ENCODE measurements around the gene ANKRD29. TPM values are rescaled to one million over a fixed set of nuclear protein-coding genes. Genes with fewer than 3 reads are reported as not detected.
A peak's percentile ranks its signal among the peaks of the same experiment; 100 is the strongest.

ANKRD29 gene

DNA sequence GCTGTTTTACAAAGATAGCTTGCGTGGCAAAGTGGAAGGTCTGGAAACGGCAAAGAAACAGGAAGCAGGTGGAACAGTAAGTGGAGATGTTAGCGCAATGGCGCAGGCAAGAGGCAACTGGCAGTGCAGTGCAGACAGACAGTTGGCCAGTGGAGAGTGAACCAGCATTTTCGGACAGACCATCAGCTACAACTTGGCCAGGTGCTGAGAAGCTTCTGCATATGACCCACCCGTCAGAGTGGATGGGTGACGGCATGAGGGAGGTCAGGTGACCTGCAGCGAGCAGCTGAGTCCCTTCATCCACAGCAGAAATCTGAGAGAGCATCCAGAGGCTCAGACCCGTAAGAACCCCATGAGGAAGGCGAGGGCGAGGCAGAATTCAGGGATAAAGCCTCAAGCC, 110.2 kb downstream of the ANKRD29 start:
- no peak overlapping the region for H2BK15ac ChIP-seq (ENCODE audit: low read length)
- no peaks in the 10 kb centered on the region for H3K79me1 ChIP-seq (ENCODE audit: low read depth, low read length)
- WGBS, 2 donors (ENCODE audit: extremely low coverage in 2 of 2, insufficient read length in 2 of 2, insufficient replicate concordance in 1 of 2), result no CpG with 5 or more reads among the region's 11 CpGs
- no peak overlapping the region for H2BK120ac ChIP-seq (ENCODE audit: low read depth, low read length)
- no peak overlapping the region for H2BK12ac ChIP-seq (ENCODE audit: low read length)
- H3K27me3 ChIP-seq (ENCODE audit: control insufficient read depth in 3 of 3, insufficient read depth in 3 of 3, low read depth in 1 of 3, low read length in 3 of 3), result no peaks in the 10 kb centered on the region
- no peak overlapping the region for H3K14ac ChIP-seq (ENCODE audit: low read length)
- H3K4me2 ChIP-seq (ENCODE audit: insufficient read depth, low read length, poor library complexity, severe bottlenecking), result no peak overlapping the region
- H3K23ac ChIP-seq (ENCODE audit: low read depth, low read length, poor library complexity), result no peak overlapping the region
- H3K9ac ChIP-seq (ENCODE audit: low read depth, low read length, poor library complexity), result no peak overlapping the region
- no peak for DNase-seq (ENCODE audit: low spot score)
- no peak overlapping the region for H3K18ac ChIP-seq (ENCODE audit: low read length)
- no peaks in the 10 kb centered on the region for H3K4me1 ChIP-seq (ENCODE audit: control insufficient read depth in 2 of 2, insufficient read depth in 1 of 2, low read depth in 1 of 2, low read length in 2 of 2)
- no peak overlapping the region for H2AK5ac ChIP-seq (ENCODE audit: low read depth, low read length)
- H4K91ac ChIP-seq (ENCODE audit: low read depth, low read length, poor library complexity), result no peak overlapping the region
- H3K27ac ChIP-seq (replicated peaks; ENCODE audit: low read length), result no peak overlapping the region
- H3K36me3 ChIP-seq (replicated peaks in 1 of 2; ENCODE audit: control insufficient read depth in 2 of 2, insufficient read depth in 2 of 2, low read length in 2 of 2), result peaks cover 43 to 94% of the 10 kb centered on the region in 2 donors
- H3K4ac ChIP-seq (ENCODE audit: low read length), result peak overlapping the region; percentile 24
- no peak overlapping the region for H2AFZ ChIP-seq (ENCODE audit: low read length)
- H3K9me3 ChIP-seq (replicated peaks in 1 of 2; ENCODE audit: control insufficient read depth in 2 of 2, insufficient read depth in 1 of 2, low read depth in 1 of 2, low read length in 2 of 2), result no peaks in the 10 kb centered on the region
- peak overlapping the region; percentile 29 for H4K8ac ChIP-seq (ENCODE audit: low read depth, low read length)
- peak overlapping the region in 1 of 2 donors; percentile 45 for H3K4me3 ChIP-seq (ENCODE audit: low read length in 2 of 2)
- H2BK5ac ChIP-seq (ENCODE audit: low read length), result no peak overlapping the region

DNA sequence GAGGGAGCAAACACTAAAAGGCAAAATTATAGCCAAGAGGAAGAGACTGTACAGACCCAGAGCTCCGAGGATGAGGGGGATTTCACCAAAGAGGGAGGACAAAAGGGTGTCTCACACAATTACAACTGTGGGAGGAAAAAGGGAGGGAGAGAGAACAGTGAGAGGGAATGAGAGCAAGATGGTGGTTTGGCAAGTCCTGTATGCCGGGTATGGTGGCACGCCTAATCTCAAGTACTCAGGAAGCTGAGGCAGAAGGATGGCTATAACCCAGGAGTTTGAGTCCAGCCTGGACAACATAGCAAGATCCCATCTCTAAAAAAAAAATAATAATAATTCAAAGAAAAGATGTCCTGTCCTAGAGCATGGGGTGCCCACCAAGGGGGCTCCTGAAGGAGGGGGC, 110.7 kb downstream of the ANKRD29 start:
- no peak overlapping the region for H4K91ac ChIP-seq (ENCODE audit: low read depth, low read length, poor library complexity)
- H3K9me3 ChIP-seq (replicated peaks in 1 of 2; ENCODE audit: control insufficient read depth in 2 of 2, insufficient read depth in 1 of 2, low read depth in 1 of 2, low read length in 2 of 2), result no peaks in the 10 kb centered on the region
- WGBS, 2 donors (ENCODE audit: extremely low coverage in 2 of 2, insufficient read length in 2 of 2, insufficient replicate concordance in 1 of 2), result no CpG with 5 or more reads among the region's 3 CpGs
- H3K4me1 ChIP-seq (ENCODE audit: control insufficient read depth in 2 of 2, insufficient read depth in 1 of 2, low read depth in 1 of 2, low read length in 2 of 2), result no peaks in the 10 kb centered on the region
- H3K4me3 ChIP-seq (ENCODE audit: low read length in 2 of 2), result no peak overlapping the region
- no peak overlapping the region for H2AFZ ChIP-seq (ENCODE audit: low read length)
- H3K14ac ChIP-seq (ENCODE audit: low read length), result no peak overlapping the region
- no peak overlapping the region for H3K18ac ChIP-seq (ENCODE audit: low read length)
- no peak overlapping the region for H3K4ac ChIP-seq (ENCODE audit: low read length)
- H2BK5ac ChIP-seq (ENCODE audit: low read length), result no peak overlapping the region
- H3K23ac ChIP-seq (ENCODE audit: low read depth, low read length, poor library complexity), result no peak overlapping the region
- no peaks in the 10 kb centered on the region for H3K27me3 ChIP-seq (ENCODE audit: control insufficient read depth in 3 of 3, insufficient read depth in 3 of 3, low read depth in 1 of 3, low read length in 3 of 3)
- no peak overlapping the region for H2AK5ac ChIP-seq (ENCODE audit: low read depth, low read length)
- no peaks in the 10 kb centered on the region for H3K79me1 ChIP-seq (ENCODE audit: low read depth, low read length)
- no peak overlapping the region for H2BK120ac ChIP-seq (ENCODE audit: low read depth, low read length)
- H2BK12ac ChIP-seq (ENCODE audit: low read length), result no peak overlapping the region
- no peak overlapping the region for H2BK15ac ChIP-seq (ENCODE audit: low read length)
- H3K27ac ChIP-seq (replicated peaks; ENCODE audit: low read length), result no peak overlapping the region
- H4K8ac ChIP-seq (ENCODE audit: low read depth, low read length), result no peak overlapping the region
- no peak for DNase-seq (ENCODE audit: low spot score)
- H3K9ac ChIP-seq (ENCODE audit: low read depth, low read length, poor library complexity), result peak overlapping the region; percentile 50
- H3K4me2 ChIP-seq (ENCODE audit: insufficient read depth, low read length, poor library complexity, severe bottlenecking), result no peak overlapping the region
- peaks cover 42 to 94% of the 10 kb centered on the region in 2 donors for H3K36me3 ChIP-seq (replicated peaks in 1 of 2; ENCODE audit: control insufficient read depth in 2 of 2, insufficient read depth in 2 of 2, low read length in 2 of 2)

DNA sequence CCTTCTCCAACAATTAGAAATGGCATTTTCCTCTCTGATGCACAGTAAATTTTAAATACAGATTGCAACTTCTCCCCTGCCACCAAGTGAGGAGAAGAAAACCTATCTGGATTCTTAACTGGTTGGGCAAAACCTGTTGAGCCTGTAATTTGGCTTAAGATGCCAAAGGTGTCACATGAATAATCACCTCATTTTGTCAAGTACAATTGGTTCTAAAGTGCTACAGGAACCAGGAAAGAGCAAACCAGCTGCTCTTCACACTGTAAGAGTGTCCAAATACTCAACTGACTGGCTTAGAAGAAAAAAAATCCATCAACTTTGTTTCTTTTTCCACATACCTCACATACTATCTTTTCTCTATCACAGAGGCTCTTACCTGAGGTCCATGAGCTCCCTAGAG, 111.8 kb downstream of the ANKRD29 start:
- Histone ChIP-seq H3K9me3 (replicated peaks in 1 of 2; ENCODE audit: control insufficient read depth in 2 of 2, insufficient read depth in 1 of 2, low read depth in 1 of 2, low read length in 2 of 2) (no peaks in the 10 kb centered on the region), H3K18ac (ENCODE audit: low read length) (no peak overlapping the region), H2AFZ (ENCODE audit: low read length) (no peak overlapping the region), H3K14ac (ENCODE audit: low read length) (no peak overlapping the region), H2BK120ac (ENCODE audit: low read depth, low read length) (no peak overlapping the region), H3K27me3 (ENCODE audit: control insufficient read depth in 3 of 3, insufficient read depth in 3 of 3, low read depth in 1 of 3, low read length in 3 of 3) (no peaks in the 10 kb centered on the region), H2BK5ac (ENCODE audit: low read length) (no peak overlapping the region), H3K36me3 (replicated peaks in 1 of 2; ENCODE audit: control insufficient read depth in 2 of 2, insufficient read depth in 2 of 2, low read length in 2 of 2) (peaks cover 32 to 92% of the 10 kb centered on the region in 2 donors), H3K9ac (ENCODE audit: low read depth, low read length, poor library complexity) (no peak overlapping the region), H3K4me3 (ENCODE audit: low read length in 2 of 2) (no peak overlapping the region), H3K27ac (replicated peaks; ENCODE audit: low read length) (no peak overlapping the region), H2AK5ac (ENCODE audit: low read depth, low read length) (no peak overlapping the region), H2BK12ac (ENCODE audit: low read length) (no peak overlapping the region), H3K4me1 (ENCODE audit: control insufficient read depth in 2 of 2, insufficient read depth in 1 of 2, low read depth in 1 of 2, low read length in 2 of 2) (no peaks in the 10 kb centered on the region), H4K91ac (ENCODE audit: low read depth, low read length, poor library complexity) (no peak overlapping the region), H3K79me1 (ENCODE audit: low read depth, low read length) (no peaks in the 10 kb centered on the region), H2BK15ac (ENCODE audit: low read length) (no peak overlapping the region), H3K4ac (ENCODE audit: low read length) (no peak overlapping the region), H3K23ac (ENCODE audit: low read depth, low read length, poor library complexity) (no peak overlapping the region), H4K8ac (ENCODE audit: low read depth, low read length) (no peak overlapping the region), H3K4me2 (ENCODE audit: insufficient read depth, low read length, poor library complexity, severe bottlenecking) (no peak overlapping the region)
- DNase-seq (ENCODE audit: low spot score), result no peak

Small RNA genes within 50 kb of the gene (small RNA-seq; reads per million reads assigned to genes)
- gene RF00019 (ENCODE audit: insufficient read depth), result not detected
